Measurements from ENCODE around the gene CUL3.

- TF ChIP-seq, protein P1, sequence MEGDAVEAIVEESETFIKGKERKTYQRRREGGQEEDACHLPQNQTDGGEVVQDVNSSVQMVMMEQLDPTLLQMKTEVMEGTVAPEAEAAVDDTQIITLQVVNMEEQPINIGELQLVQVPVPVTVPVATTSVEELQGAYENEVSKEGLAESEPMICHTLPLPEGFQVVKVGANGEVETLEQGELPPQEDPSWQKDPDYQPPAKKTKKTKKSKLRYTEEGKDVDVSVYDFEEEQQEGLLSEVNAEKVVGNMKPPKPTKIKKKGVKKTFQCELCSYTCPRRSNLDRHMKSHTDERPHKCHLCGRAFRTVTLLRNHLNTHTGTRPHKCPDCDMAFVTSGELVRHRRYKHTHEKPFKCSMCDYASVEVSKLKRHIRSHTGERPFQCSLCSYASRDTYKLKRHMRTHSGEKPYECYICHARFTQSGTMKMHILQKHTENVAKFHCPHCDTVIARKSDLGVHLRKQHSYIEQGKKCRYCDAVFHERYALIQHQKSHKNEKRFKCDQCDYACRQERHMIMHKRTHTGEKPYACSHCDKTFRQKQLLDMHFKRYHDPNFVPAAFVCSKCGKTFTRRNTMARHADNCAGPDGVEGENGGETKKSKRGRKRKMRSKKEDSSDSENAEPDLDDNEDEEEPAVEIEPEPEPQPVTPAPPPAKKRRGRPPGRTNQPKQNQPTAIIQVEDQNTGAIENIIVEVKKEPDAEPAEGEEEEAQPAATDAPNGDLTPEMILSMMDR (IDR thresholded peaks at IDR 0.05): no peak
- no peak for TF ChIP-seq POLR2A (IDR thresholded peaks at IDR 0.05)
These were observed 9.7 kb upstream of the CUL3 start for GRCh38 chr2:224594840-224595239.

Data from body of pancreas (tissue), 4 donors.